Endothelial cell of umbilical vein (primary cell): ENCODE results near the gene EML6. TPM values are rescaled to one million over a fixed set of nuclear protein-coding genes. Genes with fewer than 3 reads are reported as not detected.

Source experiments
- BruUV-seq: library from RNA; stranded (reverse); fragments of 400-500 nt; replicated peaks from 2 replicates; lab custom pipeline; 2021; lab: Mats Ljungman, UMichigan
- CTCF ChIA-PET: fragments of 300-600, 350-600 bp; sonication (Branson Sonifier 250); formaldehyde crosslinking; loops from one replicate; lab custom pipeline; 2021; ENCODE audit warnings: antibody characterized with exemption, inconsistent platforms; lab: Charles Lee
- POLR2A ChIA-PET: fragments of 300-600, 350-600 bp; sonication (Branson Sonifier 250); formaldehyde crosslinking; loops from one replicate; lab custom pipeline; 2021; ENCODE audit warnings: antibody characterized with exemption, inconsistent platforms; lab: Charles Lee
- DNase-seq: peaks from one replicate; pipeline ENCODE4 v3.0.0-alpha.2; 2011; ENCODE audit warnings: low read depth, low spot score
- FAIRE-seq: peaks from 2 replicates; lab custom pipeline; 2011; peaks lifted over from hg19 to GRCh38; lab: Jason Lieb, UNC
- H2AFZ ChIP-seq: 2 replicates; pipeline ENCODE4 v1.6.0; 2012; ENCODE audit warnings: low read depth, low read length, control low read depth, inconsistent platforms
- H3K27ac ChIP-seq: 2 replicates; pipeline ENCODE4 v1.5.1; 2011; ENCODE audit warnings: low read depth, mild to moderate bottlenecking, control low read depth, low read length, moderate library complexity; ENCODE audit not compliant: insufficient read depth
- H3K27me3 ChIP-seq, 2 experiments: 2 replicates each; pipeline versions ENCODE4 v1.6.0 to v1.6.1; 2011; ENCODE audit warnings: low read length in 2 of 2, mixed read lengths in 1 of 2; ENCODE audit not compliant: control insufficient read depth in 2 of 2, insufficient read depth in 2 of 2
- H3K36me3 ChIP-seq, 2 experiments: 2 replicates in 1 of 2; 3 replicates in 1 of 2; pipeline ENCODE4 v1.5.1; 2011; ENCODE audit warnings: low read length in 2 of 2, mild to moderate bottlenecking in 1 of 2, moderate library complexity in 1 of 2; ENCODE audit not compliant: control insufficient read depth in 2 of 2, insufficient read depth in 2 of 2; ENCODE audit errors: extremely low read depth in 1 of 2
- H3K4me1 ChIP-seq: 3 replicates; pipeline ENCODE4 v1.5.1; 2011; ENCODE audit warnings: mild to moderate bottlenecking, low read length; ENCODE audit not compliant: control insufficient read depth, insufficient read depth; ENCODE audit errors: extremely low read depth
- H3K4me2 ChIP-seq: 2 replicates; pipeline ENCODE4 v1.6.1; 2011; ENCODE audit warnings: low read length, control low read depth, mixed read lengths; ENCODE audit not compliant: insufficient read depth
- H3K4me3 ChIP-seq, 3 experiments: fragments of 200-600 bp in 1 of 3; sonication (generic), shearing (Covaris generic) in 1 of 3; replicated peaks in 1 of 3; 2 replicates each; pipeline ENCODE4 v1.5.1; 2011 to 2016; ENCODE audit warnings: control low read depth in 3 of 3, low read length in 3 of 3, mild to moderate bottlenecking in 2 of 3, inconsistent platforms in 1 of 3, low read depth in 1 of 3, moderate library complexity in 1 of 3; ENCODE audit not compliant: insufficient read depth in 1 of 3
- H3K79me2 ChIP-seq: 2 replicates; pipeline ENCODE4 v1.6.0; 2012; ENCODE audit warnings: low read length, inconsistent platforms; ENCODE audit not compliant: control insufficient read depth, insufficient read depth
- H3K9ac ChIP-seq: replicated peaks from 2 replicates; pipeline ENCODE3; 2011; ENCODE audit warnings: low read length, control low read depth; ENCODE audit not compliant: insufficient read depth; ENCODE audit errors: extremely low read depth
- H3K9me1 ChIP-seq: replicated peaks from 3 replicates; pipeline ENCODE4 v1.6.0; 2011; ENCODE audit warnings: mild to moderate bottlenecking, low read length; ENCODE audit not compliant: control insufficient read depth, insufficient read depth; ENCODE audit errors: extremely low read depth
- H3K9me3 ChIP-seq: replicated peaks from 2 replicates; pipeline ENCODE4 v1.5.1; 2012; ENCODE audit warnings: low read length, inconsistent platforms; ENCODE audit not compliant: control insufficient read depth, insufficient read depth
- H4K20me1 ChIP-seq: replicated peaks from 2 replicates; pipeline ENCODE3; 2011; ENCODE audit warnings: mild to moderate bottlenecking, low read length; ENCODE audit not compliant: control insufficient read depth, insufficient read depth; ENCODE audit errors: extremely low read depth
- CTCF ChIP-seq, 2 donors: IDR thresholded peaks; 1 replicate in 1 of 2; 2 replicates in 1 of 2; pipeline ENCODE4 v1.5.1; 2011; ENCODE audit warnings: low read length in 2 of 2, mild to moderate bottlenecking in 2 of 2, moderate library complexity in 2 of 2, control low read depth in 1 of 2, inconsistent platforms in 1 of 2, low read depth in 1 of 2; ENCODE audit not compliant: insufficient read depth in 1 of 2; ENCODE audit errors: extremely low read depth in 1 of 2
- EZH2 ChIP-seq: IDR thresholded peaks from 2 replicates; pipeline ENCODE4 v1.6.1; 2012; ENCODE audit warnings: borderline replicate concordance, low read depth, mild to moderate bottlenecking, moderate library complexity, low read length, inconsistent platforms; ENCODE audit not compliant: severe bottlenecking
- FOS ChIP-seq: IDR thresholded peaks from 2 replicates; pipeline ENCODE4 v1.6.1; 2011; ENCODE audit warnings: mild to moderate bottlenecking, low read length, moderate library complexity, borderline replicate concordance; ENCODE audit not compliant: insufficient read depth
- JUN ChIP-seq: IDR thresholded peaks from 2 replicates; pipeline ENCODE4 v1.6.1; 2011; ENCODE audit warnings: borderline replicate concordance, low read depth; ENCODE audit not compliant: insufficient read length, insufficient read depth
- MAX ChIP-seq: IDR thresholded peaks from 2 replicates; pipeline ENCODE4 v1.6.1; 2011; ENCODE audit not compliant: insufficient read depth, insufficient read length
- MYC ChIP-seq: IDR thresholded peaks from one replicate; pipeline ENCODE4 v1.6.1; 2011; ENCODE audit warnings: mild to moderate bottlenecking, low read depth, low read length
- POLR2A ChIP-seq: IDR thresholded peaks from 2 replicates; pipeline ENCODE4 v1.6.1; 2012; ENCODE audit warnings: low read depth, mild to moderate bottlenecking, control low read depth, low read length
- POLR2AphosphoS5 ChIP-seq: IDR thresholded peaks from 2 replicates; pipeline ENCODE4 v1.6.1; 2012; ENCODE audit warnings: low read depth, mild to moderate bottlenecking, control low read depth, low read length, moderate library complexity; ENCODE audit not compliant: insufficient read depth
- dilution Hi-C: fragments of 300-500 bp; cut with MboI; formaldehyde crosslinking; loops from one replicate; pipeline ENCODE4 v1.15.0; 2019; ENCODE audit warnings: low sequenced_read_pairs; ENCODE audit not compliant: extremely low pct_ligation_motif_present
- intact Hi-C: fragments of 100-400 bp; cut with micrococcal nuclease; formaldehyde crosslinking; loops from one replicate; pipeline ENCODE4 v1.10.0; 2022
- polyA plus RNA-seq, 4 experiments: library from polyadenylated mRNA; depleted of rRNA in 3 of 4; stranded (reverse) in 3 of 4; unstranded in 1 of 4; fragments of >200 nt; gene quantifications; 2 replicates each; pipeline versions ENCODE4 v1.2.1 to v1.2.3, GENCODE V29; 2011 to 2012; ENCODE audit warnings: missing spikeins in 1 of 4
- total RNA-seq: library from RNA; stranded (reverse); gene quantifications from 2 replicates; pipeline ENCODE4 v1.2.3, GENCODE V29; 2021

Gene EML6
- total and polyA plus RNA-seq, 2 donors (not counting 3 experiments of a cell fraction or from before 2014, with no cell fraction given), result 0.79 to 2.1 TPM

GRCh38 chr2:54975175-54975574 is 251.7 kb downstream of the EML6 start:
- no peak overlapping the region for H3K4me3 ChIP-seq
- H3K4me2 ChIP-seq, result no peak overlapping the region
- no peaks in the 10 kb centered on the region for H3K9me3 ChIP-seq
- no peak overlapping the region for H3K9ac ChIP-seq
- DNase-seq, result no peak
- H3K27me3 ChIP-seq, result no peaks in the 10 kb centered on the region
- H3K4me1 ChIP-seq, result no peaks in the 10 kb centered on the region
- peaks cover 19% of the 10 kb centered on the region for H4K20me1 ChIP-seq
- H3K36me3 ChIP-seq, result peaks cover 0 to 27% of the 10 kb centered on the region in 2 experiments
- no peak for TF ChIP-seq JUN
- TF ChIP-seq FOS, result no peak
- TF ChIP-seq POLR2A, result no peak
- TF ChIP-seq CTCF (IDR thresholded peaks at IDR 0.05; ENCODE audit: extremely low read depth in 1 of 2, insufficient read depth in 1 of 2, low read depth in 1 of 2, low read length in 2 of 2), result no peak
- TF ChIP-seq MYC, result no peak
- no peak for TF ChIP-seq POLR2AphosphoS5
- TF ChIP-seq EZH2, result no peak
- no peak for TF ChIP-seq MAX
- H3K79me2 ChIP-seq, result peaks cover 96% of the 10 kb centered on the region
- intact Hi-C loops, result no loop called here
- no peaks in the 10 kb centered on the region for H3K9me1 ChIP-seq
- FAIRE-seq, result no peak
- H3K27ac ChIP-seq, result no peak overlapping the region
- POLR2A ChIA-PET, result no interaction called here
- BruUV-seq, result no TSS peak
- CTCF ChIA-PET, result interaction anchor here (8.2 kb wide), 1 partner anchor 75 kb away, joined by 50 read pairs; no protein-coding TSS in a partner anchor
- no peak overlapping the region for H2AFZ ChIP-seq
- dilution Hi-C loops, result no loop called here
